ENCODE data around the gene UBXN1. TPM values are rescaled to one million over a fixed set of nuclear protein-coding genes. Genes with fewer than 3 reads are reported as not detected.

UBXN1 gene
- total RNA-seq, 1 experiment from 2014 or later, result 150 TPM

GRCh38 chr11:62680825-62681240 is 2.0 kb upstream of the UBXN1 start:
- no peaks in the 10 kb centered on the region for H4K20me1 ChIP-seq (ENCODE audit: insufficient read depth)
- TF ChIP-seq EZH2 (IDR thresholded peaks at IDR 0.05; ENCODE audit: low read depth), result no peak
- TF ChIP-seq CTCF (conservative IDR thresholded peaks at IDR 0.05), result peak; percentile 75
- H3K9me3 ChIP-seq (ENCODE audit: insufficient read depth, low read depth), result no peaks in the 10 kb centered on the region
- H3K36me3 ChIP-seq (ENCODE audit: low read depth), result 0 out of 2 replicates have a peak, but pooled peaks cover 20% of the 10 kb centered on the region
- H3K27ac ChIP-seq, result no peak overlapping the region
- DNase-seq, result peak; percentile 45 to 71
- peaks cover 27% of the 10 kb centered on the region for H3K79me2 ChIP-seq (ENCODE audit: low read depth)
- H3K4me2 ChIP-seq, result 0 out of 2 replicates have a peak overlapping the region, but pooled peaks have one; percentile 23
- H2AFZ ChIP-seq, result peak overlapping the region; percentile 34; the same call in 1 of the 2 replicates
- no TSS peak for BruUV-seq (replicated peaks)
- H3F3A ChIP-seq (ENCODE audit: insufficient read depth, low read depth), result peaks cover 45% of the 10 kb centered on the region
- intact Hi-C loops (cut with micrococcal nuclease; ENCODE audit: unreplicated experiment), result loop anchor here (2.0 kb wide), 1 partner anchor 48 kb away; the partner anchor contains the start of gene TTC9C
- peaks cover 29% of the 10 kb centered on the region for H3K4me1 ChIP-seq (replicated peaks; ENCODE audit: insufficient read depth)
- no peak overlapping the region for H3K4me3 ChIP-seq
- ChIA-PET CTCF (interaction anchor here (0.6 to 1.9 kb wide), 6 partner anchors 14 to 295 kb away, joined by 3 to 15 read pairs (median 4); partner anchors contain the start of gene POLR2G), POLR2A (ENCODE audit: unreplicated experiment) (interaction anchor here (0.5 to 0.7 kb wide), 2 partner anchors 16 to 83 kb away, joined by 3 read pairs; partner anchors contain the start of genes C11orf98 and CSKMT)
- no peaks in the 10 kb centered on the region for H3K9me2 ChIP-seq (ENCODE audit: insufficient read depth)
- no peaks in the 10 kb centered on the region for H3K27me3 ChIP-seq (ENCODE audit: insufficient read depth, low read depth)

- peak overlapping the region; percentile 76 for H3K4me3 ChIP-seq
- H3K9me3 ChIP-seq (ENCODE audit: insufficient read depth, low read depth), result no peaks in the 10 kb centered on the region
- intact Hi-C loops (cut with micrococcal nuclease; ENCODE audit: unreplicated experiment), result loop anchor here (2.0 to 10.0 kb wide), 3 partner anchors 16 to 109 kb away; partner anchors contain the start of genes POLR2G and TMEM179B
- TF ChIP-seq CTCF (conservative IDR thresholded peaks at IDR 0.05), result no peak
- no peak for TF ChIP-seq EZH2 (IDR thresholded peaks at IDR 0.05; ENCODE audit: low read depth)
- peak overlapping the region; percentile 81 for H3K4me2 ChIP-seq
- no peaks in the 10 kb centered on the region for H3K9me2 ChIP-seq (ENCODE audit: insufficient read depth)
- DNase-seq, result no peak
- H3K27me3 ChIP-seq (ENCODE audit: insufficient read depth, low read depth), result no peaks in the 10 kb centered on the region
- 0 out of 2 replicates have a peak, but pooled peaks cover 26% of the 10 kb centered on the region for H3K36me3 ChIP-seq (ENCODE audit: low read depth)
- CTCF ChIA-PET, result no interaction called here
- no TSS peak for BruUV-seq (replicated peaks)
- H3K4me1 ChIP-seq (replicated peaks; ENCODE audit: insufficient read depth), result peaks cover 34% of the 10 kb centered on the region
- POLR2A ChIA-PET (ENCODE audit: unreplicated experiment), result interaction anchor here (0.5 to 1.0 kb wide), 2 partner anchors 10 to 87 kb away, joined by 3 to 9 read pairs; partner anchors contain the start of gene TUT1
- peak overlapping the region; percentile 85 for H2AFZ ChIP-seq
- H3K27ac ChIP-seq, result peak overlapping the region; percentile 37
- peaks cover 61% of the 10 kb centered on the region for H3F3A ChIP-seq (ENCODE audit: insufficient read depth, low read depth)
- peaks cover 41% of the 10 kb centered on the region for H3K79me2 ChIP-seq (ENCODE audit: low read depth)
- 0 out of 2 replicates have a peak, but pooled peaks cover 5% of the 10 kb centered on the region for H4K20me1 ChIP-seq (ENCODE audit: insufficient read depth)
Observed at GRCh38 chr11:62678433-62678769, 472 bp downstream of the UBXN1 start.

GRCh38 chr11:62677714-62678113 is 1.2 kb downstream of the UBXN1 start:
- TF ChIP-seq EZH2 (IDR thresholded peaks at IDR 0.05; ENCODE audit: low read depth) (no peak), CTCF (conservative IDR thresholded peaks at IDR 0.05) (no peak)
- no peaks in the 10 kb centered on the region for H3K9me3 ChIP-seq (ENCODE audit: insufficient read depth, low read depth)
- H2AFZ ChIP-seq, result no peak overlapping the region
- peak overlapping the region; percentile 37; the same call in 1 of the 2 replicates for H3K27ac ChIP-seq
- H3K4me1 ChIP-seq (replicated peaks; ENCODE audit: insufficient read depth), result peaks cover 41% of the 10 kb centered on the region
- no peaks in the 10 kb centered on the region for H3K9me2 ChIP-seq (ENCODE audit: insufficient read depth)
- peak overlapping the region; percentile 81 for H3K4me2 ChIP-seq
- H3K36me3 ChIP-seq (ENCODE audit: low read depth), result peaks cover 26% of the 10 kb centered on the region; the same call in 1 of the 2 replicates
- CTCF ChIA-PET, result no interaction called here
- H4K20me1 ChIP-seq (ENCODE audit: insufficient read depth), result 0 out of 2 replicates have a peak, but pooled peaks cover 5% of the 10 kb centered on the region
- BruUV-seq (replicated peaks), result no TSS peak
- intact Hi-C loops (cut with micrococcal nuclease; ENCODE audit: unreplicated experiment), result loop anchor here (2.0 to 10.0 kb wide), 3 partner anchors 17 to 110 kb away; partner anchors contain the start of genes POLR2G and TMEM179B
- POLR2A ChIA-PET (ENCODE audit: unreplicated experiment), result interaction anchor here (1.0 kb wide), 1 partner anchor 87 kb away, joined by 3 read pairs; the partner anchor contains the start of gene TUT1
- peaks cover 68% of the 10 kb centered on the region for H3F3A ChIP-seq (ENCODE audit: insufficient read depth, low read depth)
- peaks cover 48% of the 10 kb centered on the region for H3K79me2 ChIP-seq (ENCODE audit: low read depth)
- H3K27me3 ChIP-seq (ENCODE audit: insufficient read depth, low read depth), result no peaks in the 10 kb centered on the region
- H3K4me3 ChIP-seq, result peak overlapping the region; percentile 76
- DNase-seq, result no peak
